ENCODE measurements around the gene SPINK8.

DNA sequence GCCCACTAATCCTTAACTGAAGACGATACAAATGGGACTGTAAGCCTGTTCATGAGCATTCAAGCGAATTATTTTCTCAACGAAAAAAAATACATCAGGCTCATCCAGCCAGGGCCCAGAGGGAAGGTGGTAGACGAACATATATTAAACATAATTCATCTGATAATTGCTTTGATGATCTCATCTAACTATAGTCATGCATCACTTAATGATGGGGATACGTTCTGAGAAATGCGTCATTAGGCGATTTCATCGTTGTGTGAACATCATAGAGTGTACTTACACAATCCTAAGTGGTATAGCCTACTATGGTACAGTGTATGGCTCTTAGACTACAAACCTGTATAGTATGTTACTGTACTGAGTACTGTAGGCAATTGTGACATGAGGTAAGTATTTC lies 10.0 kb upstream of the SPINK8 start:
- TF ChIP-seq, protein P1, sequence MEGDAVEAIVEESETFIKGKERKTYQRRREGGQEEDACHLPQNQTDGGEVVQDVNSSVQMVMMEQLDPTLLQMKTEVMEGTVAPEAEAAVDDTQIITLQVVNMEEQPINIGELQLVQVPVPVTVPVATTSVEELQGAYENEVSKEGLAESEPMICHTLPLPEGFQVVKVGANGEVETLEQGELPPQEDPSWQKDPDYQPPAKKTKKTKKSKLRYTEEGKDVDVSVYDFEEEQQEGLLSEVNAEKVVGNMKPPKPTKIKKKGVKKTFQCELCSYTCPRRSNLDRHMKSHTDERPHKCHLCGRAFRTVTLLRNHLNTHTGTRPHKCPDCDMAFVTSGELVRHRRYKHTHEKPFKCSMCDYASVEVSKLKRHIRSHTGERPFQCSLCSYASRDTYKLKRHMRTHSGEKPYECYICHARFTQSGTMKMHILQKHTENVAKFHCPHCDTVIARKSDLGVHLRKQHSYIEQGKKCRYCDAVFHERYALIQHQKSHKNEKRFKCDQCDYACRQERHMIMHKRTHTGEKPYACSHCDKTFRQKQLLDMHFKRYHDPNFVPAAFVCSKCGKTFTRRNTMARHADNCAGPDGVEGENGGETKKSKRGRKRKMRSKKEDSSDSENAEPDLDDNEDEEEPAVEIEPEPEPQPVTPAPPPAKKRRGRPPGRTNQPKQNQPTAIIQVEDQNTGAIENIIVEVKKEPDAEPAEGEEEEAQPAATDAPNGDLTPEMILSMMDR (IDR thresholded peaks at IDR 0.05; ENCODE audit: extremely low read depth in 1 of 2, insufficient read depth in 1 of 2, low read depth in 1 of 2, low read length in 2 of 2): no peak
- no peak for TF ChIP-seq POLR2AphosphoS5 (IDR thresholded peaks at IDR 0.05; ENCODE audit: insufficient read depth, low read depth, low read length)
- TF ChIP-seq, protein P2, sequence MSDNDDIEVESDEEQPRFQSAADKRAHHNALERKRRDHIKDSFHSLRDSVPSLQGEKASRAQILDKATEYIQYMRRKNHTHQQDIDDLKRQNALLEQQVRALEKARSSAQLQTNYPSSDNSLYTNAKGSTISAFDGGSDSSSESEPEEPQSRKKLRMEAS (IDR thresholded peaks at IDR 0.05; ENCODE audit: insufficient read depth, insufficient read length): no peak
- TF ChIP-seq EZH2 (IDR thresholded peaks at IDR 0.05; ENCODE audit: borderline replicate concordance, low read depth, low read length, severe bottlenecking): no peak
- TF ChIP-seq POLR2A (IDR thresholded peaks at IDR 0.05; ENCODE audit: low read depth, low read length): no peak
- TF ChIP-seq MYC (IDR thresholded peaks at IDR 0.05; ENCODE audit: low read depth, low read length): no peak
- no peak for TF ChIP-seq JUN (IDR thresholded peaks at IDR 0.05; ENCODE audit: borderline replicate concordance, insufficient read depth, insufficient read length, low read depth)

Data from endothelial cell of umbilical vein (primary cell).